Fibroblast of villous mesenchyme (primary cell): Measurements from ENCODE around the gene GHRH. TPM values are rescaled to one million over a fixed set of nuclear protein-coding genes. Genes with fewer than 3 reads are reported as not detected.

Source experiments
- DNase-seq: peaks from one replicate; pipeline ENCODE4 v3.0.0-alpha.2; 2010; ENCODE audit warnings: low read depth
- H3K4me3 ChIP-seq: 2 replicates; pipeline ENCODE4 v1.5.1; 2011; ENCODE audit warnings: low read depth, mild to moderate bottlenecking, low read length
- CTCF ChIP-seq: IDR thresholded peaks from 2 replicates; pipeline ENCODE4 v1.5.1; 2012; ENCODE audit warnings: low read depth, mild to moderate bottlenecking, low read length; ENCODE audit not compliant: insufficient read depth
- total RNA-seq: library from RNA; depleted of rRNA; stranded (reverse); fragments of >200 nt; gene quantifications from 2 replicates; pipeline ENCODE4 v1.2.3, GENCODE V29; 2012

GHRH gene
- total RNA-seq, 1 donor: not detected

GRCh38 chr20:37298190-37298939, 36.8 kb upstream of the GHRH start:
- peak; percentile 72 for DNase-seq
- no peak for TF ChIP-seq CTCF
- H3K4me3 ChIP-seq: no peak overlapping the region

- H3K4me3 ChIP-seq: no peak overlapping the region
- TF ChIP-seq CTCF: no peak
- DNase-seq: peak; percentile 96
Observed at GRCh38 chr20:37297066-37297736, 35.6 kb upstream of the GHRH start.

GRCh38 chr20:37296371-37296770, 34.8 kb upstream of the GHRH start:
- H3K4me3 ChIP-seq: no peak overlapping the region
- no peak for TF ChIP-seq CTCF
- peak; percentile 55 for DNase-seq

GRCh38 chr20:37295595-37295994, 34.0 kb upstream of the GHRH start:
- H3K4me3 ChIP-seq: no peak overlapping the region
- DNase-seq: no peak
- no peak for TF ChIP-seq CTCF

GRCh38 chr20:37295001-37295400, 33.4 kb upstream of the GHRH start:
- TF ChIP-seq CTCF: no peak
- DNase-seq: peak; percentile 97
- H3K4me3 ChIP-seq: no peak overlapping the region

- DNase-seq: peak; percentile 55
- no peak for TF ChIP-seq CTCF
- no peak overlapping the region for H3K4me3 ChIP-seq
Observed at GRCh38 chr20:37294262-37294981, 32.8 kb upstream of the GHRH start.
